ENCODE measurements around the gene COX6A1. TPM values are rescaled to one million over a fixed set of nuclear protein-coding genes. Genes with fewer than 3 reads are reported as not detected.

The COX6A1 gene
- total and polyA plus RNA-seq, 4 experiments from 2014 or later: 144 to 1,220 (median 493) TPM

GRCh38 chr12:120402217-120402616 lies 35.7 kb upstream of the COX6A1 start:
- ChIA-PET CTCF (ENCODE audit: partially characterized antibody) (no interaction called here), POLR2A (ENCODE audit: partially characterized antibody) (no interaction called here)
- H3K27me3 ChIP-seq (ENCODE audit: insufficient read depth, low read length): no peaks in the 10 kb centered on the region
- Mint-ChIP-seq H3K4me1 (peaks cover 0 to 4% (median 1%) of the 10 kb centered on the region in 4 donors), H3K4me3 (no peak overlapping the region), H3K27me3 (peaks cover 5 to 12% of the 10 kb centered on the region in 2 donors), H3K27ac (peak overlapping the region in 1 of 7 donors; percentile 2), H3K9me3 (peaks cover 0 to 3% (median 0%) of the 10 kb centered on the region in 8 donors), H3K36me3 (no peaks in the 10 kb centered on the region)
- no peaks in the 10 kb centered on the region for H3K9me3 ChIP-seq (ENCODE audit: control insufficient read depth in 1 of 2, low read length in 2 of 2)
- H3K36me3 ChIP-seq (ENCODE audit: insufficient read depth, low read length): no peaks in the 10 kb centered on the region
- DNase-seq: no peak
- no peak overlapping the region for H3K27ac ChIP-seq (ENCODE audit: low read depth, low read length)
- H3K4me1 ChIP-seq (ENCODE audit: insufficient read depth, low read length): no peaks in the 10 kb centered on the region
- intact Hi-C loops (cut with micrococcal nuclease): no loop called here
- no peak overlapping the region for H3K4me3 ChIP-seq (ENCODE audit: low read length in 2 of 2)

- no peak overlapping the region for H3K4me3 ChIP-seq (ENCODE audit: low read length in 2 of 2)
- ChIA-PET POLR2A (ENCODE audit: partially characterized antibody) (no interaction called here), CTCF (ENCODE audit: partially characterized antibody) (no interaction called here)
- H3K4me3 Mint-ChIP-seq: no peak overlapping the region
- peaks cover 0 to 3% (median 0%) of the 10 kb centered on the region in 8 donors for H3K9me3 Mint-ChIP-seq
- H3K4me1 Mint-ChIP-seq: peaks cover 0 to 4% (median 1%) of the 10 kb centered on the region in 4 donors
- no peaks in the 10 kb centered on the region for H3K9me3 ChIP-seq (ENCODE audit: control insufficient read depth in 1 of 2, low read length in 2 of 2)
- no peaks in the 10 kb centered on the region for H3K27me3 ChIP-seq (ENCODE audit: insufficient read depth, low read length)
- no peak for DNase-seq
- intact Hi-C loops (cut with micrococcal nuclease): no loop called here
- no peak overlapping the region for H3K27ac ChIP-seq (ENCODE audit: low read depth, low read length)
- no peaks in the 10 kb centered on the region for H3K36me3 Mint-ChIP-seq
- H3K36me3 ChIP-seq (ENCODE audit: insufficient read depth, low read length): no peaks in the 10 kb centered on the region
- no peaks in the 10 kb centered on the region for H3K4me1 ChIP-seq (ENCODE audit: insufficient read depth, low read length)
- peaks cover 0 to 8% of the 10 kb centered on the region in 2 donors for H3K27me3 Mint-ChIP-seq
- H3K27ac Mint-ChIP-seq: no peak overlapping the region
Measured at GRCh38 chr12:120403869-120404268, 34.0 kb upstream of the COX6A1 start.

- H3K27ac ChIP-seq (ENCODE audit: low read depth, low read length): no peak overlapping the region
- Mint-ChIP-seq H3K27me3 (peaks cover 0 to 8% of the 10 kb centered on the region in 2 donors), H3K4me1 (peaks cover 0 to 4% (median 1%) of the 10 kb centered on the region in 4 donors), H3K27ac (peak overlapping the region in 1 of 7 donors; percentile 43), H3K9me3 (peaks cover 0 to 3% (median 0%) of the 10 kb centered on the region in 8 donors), H3K36me3 (no peaks in the 10 kb centered on the region), H3K4me3 (no peak overlapping the region)
- no peak for DNase-seq
- H3K36me3 ChIP-seq (ENCODE audit: insufficient read depth, low read length): no peaks in the 10 kb centered on the region
- no peaks in the 10 kb centered on the region for H3K27me3 ChIP-seq (ENCODE audit: insufficient read depth, low read length)
- ChIA-PET CTCF (ENCODE audit: partially characterized antibody) (no interaction called here), POLR2A (ENCODE audit: partially characterized antibody) (no interaction called here)
- H3K4me3 ChIP-seq (ENCODE audit: low read length in 2 of 2): no peak overlapping the region
- intact Hi-C loops (cut with micrococcal nuclease): no loop called here
- H3K4me1 ChIP-seq (ENCODE audit: insufficient read depth, low read length): no peaks in the 10 kb centered on the region
- no peaks in the 10 kb centered on the region for H3K9me3 ChIP-seq (ENCODE audit: control insufficient read depth in 1 of 2, low read length in 2 of 2)
Measured at GRCh38 chr12:120404271-120404670, 33.6 kb upstream of the COX6A1 start.

GRCh38 chr12:120406069-120406468 lies 31.8 kb upstream of the COX6A1 start:
- Histone ChIP-seq H3K36me3 (ENCODE audit: insufficient read depth, low read length) (no peaks in the 10 kb centered on the region), H3K4me3 (ENCODE audit: low read length in 2 of 2) (no peak overlapping the region), H3K27ac (ENCODE audit: low read depth, low read length) (no peak overlapping the region), H3K4me1 (ENCODE audit: insufficient read depth, low read length) (no peaks in the 10 kb centered on the region), H3K9me3 (ENCODE audit: control insufficient read depth in 1 of 2, low read length in 2 of 2) (no peaks in the 10 kb centered on the region), H3K27me3 (ENCODE audit: insufficient read depth, low read length) (no peaks in the 10 kb centered on the region)
- DNase-seq: no peak
- no peak overlapping the region for H3K4me3 Mint-ChIP-seq
- intact Hi-C loops (cut with micrococcal nuclease): no loop called here
- CTCF ChIA-PET (ENCODE audit: partially characterized antibody): no interaction called here
- H3K36me3 Mint-ChIP-seq: no peaks in the 10 kb centered on the region
- H3K4me1 Mint-ChIP-seq: peaks cover 0 to 4% (median 1%) of the 10 kb centered on the region in 4 donors
- peaks cover 0 to 3% (median 0%) of the 10 kb centered on the region in 8 donors for H3K9me3 Mint-ChIP-seq
- no peak overlapping the region for H3K27ac Mint-ChIP-seq
- POLR2A ChIA-PET (ENCODE audit: partially characterized antibody): no interaction called here
- peaks cover 0 to 6% of the 10 kb centered on the region in 2 donors for H3K27me3 Mint-ChIP-seq

GRCh38 chr12:120406553-120406952 lies 31.4 kb upstream of the COX6A1 start:
- Mint-ChIP-seq H3K4me1 (peaks cover 0 to 4% (median 1%) of the 10 kb centered on the region in 4 donors), H3K4me3 (no peak overlapping the region), H3K9me3 (peaks cover 0 to 3% (median 0%) of the 10 kb centered on the region in 8 donors), H3K27me3 (peaks cover 0 to 6% of the 10 kb centered on the region in 2 donors), H3K27ac (no peak overlapping the region), H3K36me3 (no peaks in the 10 kb centered on the region)
- Histone ChIP-seq H3K27ac (ENCODE audit: low read depth, low read length) (no peak overlapping the region), H3K36me3 (ENCODE audit: insufficient read depth, low read length) (no peaks in the 10 kb centered on the region), H3K4me1 (ENCODE audit: insufficient read depth, low read length) (no peaks in the 10 kb centered on the region), H3K27me3 (ENCODE audit: insufficient read depth, low read length) (no peaks in the 10 kb centered on the region), H3K9me3 (ENCODE audit: control insufficient read depth in 1 of 2, low read length in 2 of 2) (no peaks in the 10 kb centered on the region), H3K4me3 (ENCODE audit: low read length in 2 of 2) (no peak overlapping the region)
- no peak for DNase-seq
- intact Hi-C loops (cut with micrococcal nuclease): no loop called here
- POLR2A ChIA-PET (ENCODE audit: partially characterized antibody): no interaction called here
- CTCF ChIA-PET (ENCODE audit: partially characterized antibody): no interaction called here

- Histone ChIP-seq H3K4me3 (ENCODE audit: low read length in 2 of 2) (no peak overlapping the region), H3K9me3 (ENCODE audit: control insufficient read depth in 1 of 2, low read length in 2 of 2) (no peaks in the 10 kb centered on the region), H3K27ac (ENCODE audit: low read depth, low read length) (no peak overlapping the region), H3K4me1 (ENCODE audit: insufficient read depth, low read length) (no peaks in the 10 kb centered on the region), H3K27me3 (ENCODE audit: insufficient read depth, low read length) (no peaks in the 10 kb centered on the region), H3K36me3 (ENCODE audit: insufficient read depth, low read length) (no peaks in the 10 kb centered on the region)
- H3K4me3 Mint-ChIP-seq: no peak overlapping the region
- H3K27ac Mint-ChIP-seq: no peak overlapping the region
- H3K4me1 Mint-ChIP-seq: peaks cover 0 to 4% (median 1%) of the 10 kb centered on the region in 4 donors
- no peak for DNase-seq
- CTCF ChIA-PET (ENCODE audit: partially characterized antibody): no interaction called here
- no peaks in the 10 kb centered on the region for H3K36me3 Mint-ChIP-seq
- intact Hi-C loops (cut with micrococcal nuclease): no loop called here
- peaks cover 0 to 3% (median 0%) of the 10 kb centered on the region in 8 donors for H3K9me3 Mint-ChIP-seq
- POLR2A ChIA-PET (ENCODE audit: partially characterized antibody): no interaction called here
- H3K27me3 Mint-ChIP-seq: peaks cover 3 to 5% of the 10 kb centered on the region in 2 donors
Measured at GRCh38 chr12:120408771-120409170, 29.1 kb upstream of the COX6A1 start.

- no peaks in the 10 kb centered on the region for H3K36me3 Mint-ChIP-seq
- no peaks in the 10 kb centered on the region for H3K4me1 Mint-ChIP-seq
- CTCF ChIA-PET (ENCODE audit: partially characterized antibody): no interaction called here
- H3K4me3 Mint-ChIP-seq: no peak overlapping the region
- H3K9me3 Mint-ChIP-seq: no peaks in the 10 kb centered on the region
- H3K27me3 ChIP-seq (ENCODE audit: insufficient read depth, low read length): no peaks in the 10 kb centered on the region
- no peak for DNase-seq
- H3K4me3 ChIP-seq (ENCODE audit: low read length in 2 of 2): no peak overlapping the region
- POLR2A ChIA-PET (ENCODE audit: partially characterized antibody): no interaction called here
- H3K4me1 ChIP-seq (ENCODE audit: insufficient read depth, low read length): no peaks in the 10 kb centered on the region
- no peaks in the 10 kb centered on the region for H3K9me3 ChIP-seq (ENCODE audit: control insufficient read depth in 1 of 2, low read length in 2 of 2)
- H3K27ac ChIP-seq (ENCODE audit: low read depth, low read length): no peak overlapping the region
- H3K36me3 ChIP-seq (ENCODE audit: insufficient read depth, low read length): no peaks in the 10 kb centered on the region
- intact Hi-C loops (cut with micrococcal nuclease): no loop called here
- H3K27ac Mint-ChIP-seq: peak overlapping the region in 1 of 7 donors; percentile 6
- peaks cover 3 to 9% of the 10 kb centered on the region in 2 donors for H3K27me3 Mint-ChIP-seq
Measured at GRCh38 chr12:120412421-120412820, 25.5 kb upstream of the COX6A1 start.
